Left renal pelvis (tissue), 4 donors: ENCODE measurements around the gene FEZ2. TPM values are rescaled to one million over a fixed set of nuclear protein-coding genes. Genes with fewer than 3 reads are reported as not detected.

Experiments used
- DNase-seq, 4 donors: peaks; one replicate each; pipeline ENCODE4 v3.0.0-alpha.2; 2013; ENCODE audit warnings: low read depth in 4 of 4, low spot score in 3 of 4
- polyA plus RNA-seq, 4 donors: library from polyadenylated mRNA; unstranded; fragments of 120-200 nt; gene quantifications; one replicate each; pipeline ENCODE4 v1.2.1, GENCODE V29; 2013; ENCODE audit not compliant: insufficient read length in 4 of 4

Gene FEZ2
- polyA plus RNA-seq, 4 donors: 72.5 to 101 (median 80.5) TPM

DNA sequence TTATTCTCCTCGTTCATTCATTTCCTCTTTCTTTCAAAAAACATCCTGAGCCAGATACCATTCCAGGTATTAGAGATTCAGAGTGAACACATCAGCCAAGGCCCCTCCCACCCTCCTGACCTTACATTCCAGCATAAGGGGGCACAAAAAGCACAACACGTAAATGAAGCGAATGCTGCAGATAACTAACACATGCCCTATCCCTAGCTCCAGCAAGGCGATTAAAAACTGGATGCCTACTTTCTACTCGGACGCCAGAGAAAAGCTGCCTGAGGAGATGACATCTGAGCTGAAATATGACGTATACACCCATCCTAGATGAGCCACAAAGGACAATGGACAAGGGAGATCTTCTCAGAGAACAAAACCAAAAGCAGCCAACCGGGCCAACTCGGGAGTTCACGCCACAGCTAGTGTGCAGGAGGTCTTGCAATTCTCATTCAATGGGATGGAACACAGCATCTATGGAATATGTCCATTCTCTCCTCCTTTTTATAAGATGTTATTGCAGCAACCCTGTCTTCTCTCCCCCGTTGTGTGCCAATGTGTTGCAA, 33.5 kb downstream of the FEZ2 start:
- DNase-seq: no peak

DNA sequence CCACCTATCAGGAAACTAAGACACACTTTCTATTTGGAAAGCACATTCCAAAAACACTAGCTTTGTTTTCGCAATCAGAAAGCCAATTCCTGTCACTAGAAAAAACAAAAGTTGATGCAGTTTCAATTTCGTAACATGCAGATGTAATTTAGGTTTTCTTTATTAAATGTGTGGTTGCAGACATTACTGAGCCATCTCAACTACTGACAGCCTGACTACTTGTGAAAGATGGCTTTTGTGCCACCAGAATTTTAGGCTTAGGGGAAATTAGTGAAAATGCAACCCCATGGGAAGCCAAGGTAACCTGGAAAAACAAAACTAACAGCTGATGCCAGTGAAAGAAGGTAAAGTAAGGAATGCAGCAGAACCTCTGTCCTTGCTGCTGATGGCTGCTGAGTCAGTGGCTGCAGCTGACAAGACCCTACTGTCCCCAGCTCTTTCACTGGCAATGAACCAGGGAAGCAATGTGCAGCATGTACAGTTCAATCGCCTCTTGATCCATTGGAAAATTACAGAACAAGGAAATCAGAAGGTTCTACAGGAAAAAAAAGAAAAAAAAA, 34.9 kb downstream of the FEZ2 start:
- no peak for DNase-seq

GRCh38 chr2:36562240-36562639, 35.7 kb downstream of the FEZ2 start:
- DNase-seq: no peak

GRCh38 chr2:36561237-36561944, 36.6 kb downstream of the FEZ2 start:
- peak in 2 of 4 donors; percentile 8 to 12 for DNase-seq

GRCh38 chr2:36560726-36561125, 37.2 kb downstream of the FEZ2 start:
- no peak for DNase-seq

- no peak for DNase-seq
Measured at GRCh38 chr2:36559221-36559942, 38.6 kb downstream of the FEZ2 start.

DNA sequence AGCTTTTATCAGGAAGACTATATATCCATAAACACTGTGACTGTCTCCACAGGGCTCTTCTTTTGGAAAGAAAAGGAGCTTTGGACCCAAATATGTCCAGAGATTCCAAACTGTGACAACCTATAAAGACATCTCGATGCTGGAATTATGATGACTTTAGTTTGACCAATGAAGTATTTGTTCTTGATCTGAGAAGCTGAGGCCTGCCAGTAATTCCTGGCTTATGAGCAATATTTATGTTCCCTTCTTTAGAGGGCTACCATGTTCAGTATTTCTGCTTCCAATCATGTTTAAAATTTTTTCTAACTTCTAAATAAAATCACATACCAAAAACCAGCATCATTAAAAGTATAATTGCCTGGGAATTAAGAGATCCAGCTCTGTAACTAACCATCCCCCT, 41.1 kb downstream of the FEZ2 start:
- DNase-seq: no peak

DNA sequence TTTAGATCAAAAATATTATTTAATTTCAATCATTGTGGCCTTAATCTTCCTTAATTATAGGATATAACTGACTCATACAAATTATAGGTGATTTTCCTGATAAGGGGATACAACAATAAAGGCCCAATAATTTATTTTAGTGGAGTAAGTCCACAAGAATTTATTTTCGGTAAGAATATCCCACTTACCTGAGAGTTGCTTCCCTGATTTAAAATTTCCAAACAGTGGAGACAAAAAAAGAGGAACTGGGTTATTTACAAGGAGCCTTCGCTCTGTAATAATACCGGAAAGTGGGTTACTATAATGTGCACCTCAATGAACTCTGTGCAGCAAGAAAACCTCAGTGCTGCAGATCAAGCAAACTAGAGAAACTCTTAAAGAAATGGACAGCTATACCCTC, 42.2 kb downstream of the FEZ2 start:
- DNase-seq: no peak

DNA sequence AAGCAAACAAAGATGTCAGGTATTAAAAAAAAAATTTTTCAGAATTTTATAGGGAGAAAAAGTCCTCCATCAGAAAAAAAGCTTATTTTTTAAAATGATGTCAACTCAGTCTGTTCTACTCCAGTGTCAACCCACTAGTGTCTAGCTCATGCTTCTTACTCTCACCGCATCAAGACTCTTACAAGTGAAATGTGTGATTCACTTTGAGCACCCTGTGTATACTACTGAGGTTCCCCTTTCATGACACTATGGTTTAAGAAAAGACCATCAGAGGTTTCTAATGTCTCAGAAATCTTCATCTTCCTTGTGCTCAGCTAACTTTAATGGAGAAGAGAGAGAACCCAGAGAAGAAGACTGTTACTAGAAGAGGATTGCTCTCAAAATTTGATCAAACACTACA, 43.4 kb downstream of the FEZ2 start:
- no peak for DNase-seq

GRCh38 chr2:36553683-36554082, 44.3 kb downstream of the FEZ2 start:
- DNase-seq: no peak

DNA sequence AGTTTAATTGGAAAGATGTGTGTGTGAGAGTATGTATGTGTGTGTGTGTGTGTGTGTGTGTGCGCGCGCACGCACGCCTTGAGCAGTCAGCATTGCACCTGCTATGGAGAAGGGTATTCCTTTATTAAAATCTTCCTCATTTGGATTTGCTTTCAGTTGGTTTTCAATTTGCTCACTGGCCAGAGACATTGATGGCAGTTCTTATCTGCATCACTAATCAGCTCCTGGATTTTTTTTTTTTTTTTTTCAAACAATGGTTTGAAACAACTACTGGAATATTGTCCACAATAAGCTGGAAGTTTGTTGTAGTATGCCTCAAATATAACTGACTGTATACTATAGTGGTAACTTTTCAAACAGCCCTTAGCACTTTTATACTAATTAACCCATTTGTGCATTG, 48.0 kb downstream of the FEZ2 start:
- DNase-seq: no peak

GRCh38 chr2:36549165-36549574, 48.8 kb downstream of the FEZ2 start:
- DNase-seq: peak in 2 of 4 donors; percentile 14 to 35

DNA sequence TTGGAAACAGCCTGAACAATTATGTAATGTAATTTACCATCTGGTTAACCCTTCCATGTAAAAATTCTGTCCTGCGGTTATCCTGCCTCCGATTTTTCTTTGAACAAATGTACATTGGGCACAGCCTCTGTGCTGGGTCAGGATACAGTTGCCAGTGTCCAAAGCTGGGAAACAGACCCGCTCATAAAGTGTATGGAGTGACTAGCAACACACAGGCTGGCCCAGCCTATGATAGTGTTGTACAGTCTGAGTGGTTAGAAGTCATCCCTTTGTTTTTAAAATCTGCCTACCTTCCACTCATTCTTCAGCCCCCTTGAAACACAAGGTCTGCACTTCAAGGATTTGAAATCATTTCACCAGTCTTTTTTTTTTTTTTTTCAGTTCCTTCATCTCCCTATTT, 50.1 kb downstream of the FEZ2 start:
- no peak for DNase-seq

GRCh38 chr2:36545871-36546416, 52.0 kb downstream of the FEZ2 start:
- DNase-seq: no peak

- DNase-seq: no peak
Measured at GRCh38 chr2:36544638-36545338, 53.2 kb downstream of the FEZ2 start.

GRCh38 chr2:36541891-36542595, 55.9 kb downstream of the FEZ2 start:
- DNase-seq: no peak

DNA sequence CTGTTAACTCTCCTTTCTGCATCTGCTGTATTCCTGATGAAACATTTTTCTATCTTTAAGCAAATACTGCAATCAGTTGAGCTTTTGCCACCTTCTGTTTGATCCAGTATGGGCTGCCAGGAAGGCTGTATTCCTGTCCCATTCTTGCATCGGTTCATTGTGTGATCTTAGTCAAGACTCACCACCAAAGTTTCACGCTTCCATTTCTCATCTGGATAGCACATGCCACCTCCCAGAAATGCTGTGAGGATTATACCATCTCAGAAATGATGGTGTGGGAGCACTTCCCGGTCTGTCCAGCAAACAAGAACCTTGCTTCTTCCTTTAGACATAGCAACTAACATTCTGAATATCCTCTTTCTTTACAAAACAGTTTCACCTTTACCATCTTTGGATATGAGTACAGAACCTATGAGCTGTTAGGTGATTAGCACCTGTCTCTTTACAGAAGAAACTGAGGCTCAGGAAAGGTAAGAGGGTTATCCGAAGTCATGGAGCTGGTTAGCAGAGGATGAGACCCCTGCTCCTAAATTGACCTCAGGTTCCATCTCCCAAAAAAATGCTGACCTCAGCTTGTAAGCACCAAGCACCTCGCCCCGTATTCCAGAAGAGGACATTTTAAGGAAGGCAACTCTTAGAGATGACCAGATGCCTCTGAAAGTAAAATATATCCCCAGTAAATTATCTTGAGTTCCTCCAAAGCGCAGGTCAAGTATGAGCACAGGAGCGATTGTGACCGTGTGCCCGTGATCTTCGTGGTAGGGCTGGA, 56.8 kb downstream of the FEZ2 start:
- DNase-seq: no peak

- DNase-seq: no peak
Measured at GRCh38 chr2:36539631-36540030, 58.3 kb downstream of the FEZ2 start.

- DNase-seq: no peak
Measured at GRCh38 chr2:36538335-36538734, 59.6 kb downstream of the FEZ2 start.
